ENCODE data around the gene CENPP.
"Not testable (repeated sequence)": the region's sequence is repeated elsewhere in the genome, so short reads cannot be mapped to it uniquely, and the experiment has no call there.

Gene CENPP

GRCh38 chr9:92538541-92538940 lies 212.8 kb downstream of the CENPP start:
- no peak for DNase-seq (ENCODE audit: low read depth)

GRCh38 chr9:92543972-92544371 lies 218.2 kb downstream of the CENPP start:
- DNase-seq (ENCODE audit: low read depth) = no peak

- no peak for DNase-seq (ENCODE audit: low read depth)
Measured at GRCh38 chr9:92545002-92545510, 219.3 kb downstream of the CENPP start.

DNA sequence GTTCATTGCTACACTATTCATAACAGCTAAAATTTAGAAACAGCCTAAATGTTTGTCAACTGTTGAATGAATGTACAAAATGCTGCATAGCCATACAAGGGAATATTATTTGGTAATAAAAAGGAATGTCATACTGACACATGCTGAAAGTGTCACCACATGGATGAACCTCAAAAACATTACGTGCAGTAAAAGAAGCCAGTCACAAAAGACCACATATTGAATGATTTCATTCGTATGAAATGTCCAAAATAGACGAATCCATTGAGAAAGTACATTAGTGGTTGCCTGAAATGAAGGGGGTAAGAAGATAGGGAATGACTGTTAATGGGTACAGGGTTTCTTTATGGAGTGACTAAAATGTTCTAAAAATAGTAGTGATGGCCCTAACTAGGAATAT lies 221.6 kb downstream of the CENPP start:
- no peak for DNase-seq (ENCODE audit: low read depth)

DNA sequence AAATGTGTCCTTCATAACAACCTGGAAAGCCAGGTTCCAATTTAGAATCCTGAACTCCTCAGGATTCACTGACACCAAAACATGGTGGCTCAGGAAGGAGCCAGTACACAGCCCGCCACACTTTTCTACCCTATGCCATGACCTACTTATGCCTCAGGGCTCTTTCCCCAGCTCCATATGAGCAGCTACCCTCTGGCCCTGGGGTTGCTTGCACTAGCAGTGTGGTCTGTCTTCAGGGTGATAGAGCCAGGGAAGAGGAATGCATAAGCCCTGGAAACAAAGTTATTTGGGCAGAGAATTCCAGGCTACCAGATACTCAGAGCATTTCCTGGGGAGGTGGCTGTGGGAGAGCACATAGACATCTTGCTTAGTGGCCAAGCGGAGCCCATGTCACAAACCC lies 225.0 kb downstream of the CENPP start:
- no peak for DNase-seq (ENCODE audit: low read depth)

GRCh38 chr9:92558612-92559374 lies 233.0 kb downstream of the CENPP start:
- no peak for DNase-seq (ENCODE audit: low read depth)

DNA sequence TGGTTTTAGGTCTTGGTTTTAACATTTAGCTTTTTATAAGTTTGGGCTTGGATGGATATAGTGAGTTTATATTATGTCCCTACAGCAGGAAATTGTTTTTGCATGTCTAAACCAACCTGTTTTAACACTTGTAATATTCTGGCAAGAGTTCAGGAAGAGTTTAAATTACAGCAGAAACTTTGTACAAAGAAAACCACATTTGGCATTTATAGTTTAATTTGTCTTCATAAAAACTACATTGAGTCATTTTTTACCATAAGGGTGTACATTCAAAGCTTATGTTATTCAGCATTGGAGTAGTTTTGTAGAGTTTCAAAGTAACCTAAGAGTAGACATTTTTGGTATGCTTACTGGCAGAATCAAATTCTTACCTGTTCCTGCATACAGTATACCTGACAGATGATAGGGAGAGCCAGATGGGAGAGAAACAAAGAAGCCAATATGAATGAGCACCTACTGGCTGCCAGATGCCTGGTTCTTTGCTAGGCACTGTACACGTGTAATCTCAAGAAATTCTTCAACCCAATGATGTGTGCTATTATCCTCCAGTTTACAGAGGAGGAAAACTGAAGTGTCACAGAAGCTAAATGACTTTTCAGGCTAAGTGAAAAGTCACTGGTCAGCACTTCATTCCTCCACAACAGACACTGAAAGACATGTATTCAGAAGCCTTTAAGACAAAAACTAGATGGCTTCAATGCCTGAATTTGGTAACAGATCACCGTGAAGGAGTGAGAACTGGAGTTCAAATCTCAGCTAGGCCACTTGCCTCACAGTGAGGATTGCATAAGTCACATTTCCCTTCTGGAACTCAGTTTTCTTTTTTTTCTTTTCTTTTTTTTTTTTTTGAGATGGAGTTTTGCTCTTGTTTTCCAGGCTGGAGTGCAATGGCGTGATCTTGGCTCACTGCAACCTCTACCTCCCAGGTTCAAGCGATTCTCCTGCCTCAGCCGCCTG lies 235.9 kb downstream of the CENPP start:
- no peak for DNase-seq (ENCODE audit: low read depth)

DNA sequence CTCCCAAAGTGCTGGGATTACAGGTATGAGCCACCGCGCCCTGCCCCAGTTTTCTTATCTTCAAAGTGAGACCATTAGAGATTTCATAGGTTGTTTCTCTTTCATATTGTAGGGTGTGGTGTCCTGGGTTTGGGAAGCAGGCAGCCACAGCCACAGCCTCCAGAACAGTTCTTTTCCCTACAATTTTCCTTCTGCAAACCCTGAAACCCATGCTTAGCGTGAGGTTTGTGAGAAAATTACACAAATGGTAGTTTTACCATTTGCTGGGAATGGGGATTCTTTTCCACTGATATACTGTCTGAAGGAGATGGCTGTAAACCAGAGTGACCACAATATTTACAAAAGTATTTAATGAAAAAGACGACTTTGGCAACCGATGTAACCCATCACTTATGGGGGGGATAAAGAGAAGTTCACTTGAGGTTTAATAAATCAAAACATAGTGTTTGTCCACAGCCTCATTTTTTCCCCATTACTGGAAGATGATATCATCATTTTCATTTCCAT lies 236.8 kb downstream of the CENPP start:
- no peak for DNase-seq (ENCODE audit: low read depth)

DNA sequence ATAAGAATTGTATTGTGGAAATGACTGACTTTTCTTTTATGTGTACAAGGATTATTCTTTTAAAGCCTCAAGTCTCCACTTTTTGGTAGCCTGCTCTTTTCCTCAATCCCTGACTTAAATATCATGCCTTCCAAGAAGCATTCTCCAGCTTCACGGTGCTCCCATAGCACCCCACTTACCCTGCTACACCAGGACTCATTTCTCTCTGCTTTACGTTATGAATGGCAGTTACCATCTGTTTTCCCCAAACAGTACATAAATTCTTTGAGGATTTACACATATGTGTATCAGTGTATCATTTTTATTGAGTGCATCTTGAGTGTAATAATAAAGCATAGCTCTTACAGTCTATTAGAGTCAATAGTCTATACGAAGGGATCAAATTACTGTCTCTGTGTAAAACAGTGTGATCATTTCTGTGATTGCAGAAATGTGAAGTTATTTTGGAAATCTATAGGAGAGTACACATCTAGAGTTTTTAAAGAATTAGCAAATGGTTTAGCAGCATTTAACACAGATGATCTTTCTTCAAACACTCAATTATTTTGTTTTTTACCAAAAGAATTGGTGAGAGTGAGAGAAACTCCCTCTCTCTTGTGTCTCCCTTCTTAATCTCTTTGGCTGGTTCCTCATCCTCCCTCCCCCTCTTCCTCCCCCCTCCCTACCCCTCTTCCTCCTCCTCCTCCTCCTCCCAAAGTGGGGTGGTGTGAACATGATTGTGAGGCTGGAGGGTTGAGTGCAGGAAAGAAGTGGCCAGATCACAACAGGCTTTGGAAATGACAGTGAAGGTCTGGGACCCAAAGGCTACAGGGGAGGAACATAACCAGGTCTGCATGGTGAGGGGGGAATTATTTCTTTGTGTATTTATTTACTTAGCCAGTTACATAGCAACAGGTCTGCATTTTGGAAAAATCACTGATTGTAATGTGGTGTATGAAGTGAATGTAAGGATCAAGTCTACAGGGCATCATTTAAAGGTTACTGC lies 237.7 kb downstream of the CENPP start:
- DNase-seq (ENCODE audit: low read depth) = no peak

DNA sequence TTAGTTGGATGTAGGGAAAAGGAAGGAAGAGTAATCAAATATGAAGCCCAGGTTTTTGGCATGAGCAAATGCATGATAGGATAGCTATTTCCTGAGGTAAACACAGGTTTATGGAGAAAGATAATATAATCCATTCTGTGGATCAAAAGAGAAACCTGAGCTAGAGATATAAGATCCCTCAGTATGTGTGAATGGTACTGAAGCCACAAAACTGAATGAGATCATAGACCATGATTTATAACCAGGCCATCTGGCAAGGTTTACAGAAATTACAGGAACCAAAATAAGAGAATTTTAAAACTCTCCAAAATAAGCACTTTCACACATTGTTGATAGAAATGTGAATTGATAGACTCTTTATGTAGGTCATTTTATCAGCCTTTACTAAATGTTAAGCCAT lies 238.8 kb downstream of the CENPP start:
- DNase-seq (ENCODE audit: low read depth) = no peak

DNA sequence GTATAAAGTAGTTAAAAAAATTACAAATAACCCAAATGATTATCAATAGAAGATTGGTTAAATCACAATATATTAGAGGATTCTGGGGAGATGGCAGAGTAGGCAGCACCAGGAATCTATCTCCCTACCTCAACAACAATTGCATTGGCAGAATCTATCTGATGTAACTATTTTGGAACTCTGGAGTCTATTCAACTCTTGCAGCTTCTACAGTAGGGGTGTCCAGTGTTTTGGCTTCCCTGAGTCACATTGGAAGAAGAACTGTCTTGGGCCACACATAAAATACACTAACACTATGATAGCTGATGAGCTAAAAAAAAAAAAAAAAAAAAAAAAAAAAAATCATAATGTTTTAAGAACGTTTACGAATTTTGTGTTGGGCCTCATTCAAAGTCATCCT lies 239.2 kb downstream of the CENPP start:
- no peak for DNase-seq (ENCODE audit: low read depth)

DNA sequence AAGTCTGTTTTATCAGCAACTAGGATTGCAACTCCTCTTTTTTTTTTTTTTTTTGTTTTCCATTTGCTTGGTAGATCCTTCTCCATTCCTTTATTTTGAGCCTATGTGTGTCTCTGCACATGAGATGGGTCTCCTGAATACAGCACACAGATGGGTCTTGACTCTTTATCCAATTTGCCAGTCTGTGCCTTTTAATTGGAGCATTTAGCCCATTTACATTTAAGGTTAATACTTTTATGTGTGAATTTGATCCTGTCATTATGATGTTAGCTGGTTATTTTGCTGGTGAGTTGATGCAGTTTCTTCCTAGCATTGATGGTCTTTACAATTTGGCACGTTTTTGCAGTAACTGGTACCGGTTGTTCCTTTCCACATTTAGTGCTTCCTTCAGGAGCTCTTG lies 246.1 kb downstream of the CENPP start:
- not testable (repeated sequence) for DNase-seq (ENCODE audit: low read depth)

- not testable (repeated sequence) for DNase-seq (ENCODE audit: low read depth)
Measured at GRCh38 chr9:92573612-92574011, 247.9 kb downstream of the CENPP start.

GRCh38 chr9:92576175-92576574 lies 250.4 kb downstream of the CENPP start:
- DNase-seq (ENCODE audit: low read depth) = no peak

DNA sequence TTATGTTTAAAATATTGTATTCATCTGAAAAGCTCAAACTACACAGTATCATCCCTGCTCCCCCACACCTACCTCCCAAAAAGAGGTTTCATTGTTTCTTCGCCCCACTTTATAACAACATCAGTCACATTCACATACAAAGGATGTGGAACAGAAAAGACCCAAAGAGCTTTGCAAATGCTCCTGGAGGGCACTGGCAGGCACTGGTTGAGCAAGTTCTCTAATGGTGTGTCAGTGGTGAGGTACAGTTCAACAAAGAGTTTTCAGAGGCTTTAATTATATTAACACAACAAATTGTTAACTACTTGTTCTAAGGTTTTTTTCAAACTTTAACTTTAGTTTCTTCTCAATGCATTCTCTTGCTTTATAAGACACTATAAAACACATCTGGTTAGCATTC lies 264.2 kb downstream of the CENPP start:
- no peak for DNase-seq (ENCODE audit: low read depth)

- no peak for DNase-seq (ENCODE audit: low read depth)
Measured at GRCh38 chr9:92590377-92590776, 264.6 kb downstream of the CENPP start.

- DNase-seq (ENCODE audit: low read depth) = no peak
Measured at GRCh38 chr9:92592537-92592936, 266.8 kb downstream of the CENPP start.

- DNase-seq (ENCODE audit: low read depth) = no peak
Measured at GRCh38 chr9:92592946-92593861, 267.5 kb downstream of the CENPP start.

DNA sequence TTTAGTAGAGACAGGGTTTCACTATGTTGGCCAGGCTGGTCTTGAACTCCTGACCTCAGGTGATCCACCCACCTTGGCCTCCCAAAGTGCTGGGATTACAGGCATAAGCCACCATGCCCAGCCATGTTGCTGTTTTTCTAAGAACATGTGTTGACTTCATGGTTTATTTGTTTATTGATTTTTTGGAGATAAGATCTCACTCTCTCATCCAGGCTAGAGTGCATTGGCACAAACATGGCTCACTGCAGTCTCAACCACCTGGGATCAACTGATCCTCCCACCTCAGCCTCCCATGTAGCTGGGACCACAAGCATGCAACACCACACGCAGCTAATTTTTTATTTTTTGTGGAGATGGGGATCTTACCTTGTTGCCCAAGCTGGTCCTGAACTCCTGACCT lies 269.3 kb downstream of the CENPP start:
- DNase-seq (ENCODE audit: low read depth) = not testable (repeated sequence)

DNA sequence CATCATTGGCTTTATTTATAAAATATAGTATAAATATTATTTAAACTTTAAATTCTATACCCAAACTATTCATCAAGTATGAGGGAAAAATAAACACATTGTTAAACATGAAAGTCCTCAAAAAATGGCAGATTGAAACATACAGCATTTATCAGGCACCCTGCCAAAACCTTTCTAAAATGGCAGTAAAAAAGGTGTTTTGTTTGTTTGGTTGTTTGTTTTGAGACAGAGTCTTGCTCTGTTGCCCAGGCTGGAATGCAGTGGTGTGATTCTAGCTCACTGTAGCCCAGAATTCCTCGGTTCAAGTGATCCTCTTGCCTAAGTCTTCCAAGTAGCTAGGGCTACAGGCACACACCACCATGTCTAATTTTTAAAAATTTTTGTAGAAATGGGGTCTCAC lies 270.2 kb downstream of the CENPP start:
- no peak for DNase-seq (ENCODE audit: low read depth)

All from stimulated activated CD8-positive, alpha-beta memory T cell treated with anti-CD3 and anti-CD28 coated beads, Interleukin-15, amount 100 ng/mL, for 1 hour (primary cell).